HepG2 (cell line): Measurements from ENCODE around the gene FAM76A. TPM values are rescaled to one million over a fixed set of nuclear protein-coding genes. Genes with fewer than 3 reads are reported as not detected.

ENCODE experiments used
- ARID2 ChIP-seq: sonication (generic); formaldehyde crosslinking; IDR thresholded peaks from 2 replicates; pipeline ENCODE4 v1.8.1; 2022; ENCODE audit warnings: mild to moderate bottlenecking, missing genetic modification reagents, borderline replicate concordance
- ARID5B ChIP-seq: IDR thresholded peaks from 2 replicates; pipeline ENCODE4 v1.4.0; 2020; ENCODE audit warnings: mild to moderate bottlenecking, missing genetic modification reagents
- CBX5 ChIP-seq: sonication (generic); formaldehyde crosslinking; IDR thresholded peaks from 2 replicates; pipeline ENCODE4 v1.4.0; 2020; ENCODE audit warnings: missing genetic modification reagents, borderline replicate concordance
- EZH2 ChIP-seq: conservative IDR thresholded peaks from 2 replicates; pipeline ENCODE4 v1.6.1; 2012; ENCODE audit warnings: mild to moderate bottlenecking, low read depth, low read length, moderate library complexity
- GRHL1 ChIP-seq: sonication (generic); formaldehyde crosslinking; conservative IDR thresholded peaks from 2 replicates; pipeline ENCODE4 v1.8.0; 2022; ENCODE audit warnings: missing genetic modification reagents
- KMT2B ChIP-seq: IDR thresholded peaks from 2 replicates; pipeline ENCODE4 v1.6.1; 2016; ENCODE audit warnings: missing genetic modification reagents, missing compliant biosample characterization
- NRL ChIP-seq: sonication (generic); formaldehyde crosslinking; IDR thresholded peaks from 2 replicates; pipeline ENCODE4 v1.5.0; 2020; ENCODE audit warnings: missing genetic modification reagents, mild to moderate bottlenecking, moderate library complexity, borderline replicate concordance
- PCBP2 ChIP-seq: fragments of 200-400 bp; formaldehyde crosslinking; optimal IDR thresholded peaks from 2 replicates; pipeline ENCODE3; 2018; ENCODE audit warnings: low read length, low read depth; ENCODE audit not compliant: poor library complexity, severe bottlenecking
- POLR2AphosphoS2 ChIP-seq: IDR thresholded peaks from 2 replicates; pipeline ENCODE4 v1.6.1; 2011; ENCODE audit warnings: low read depth, low read length, improper control_type of control experiment
- RARG ChIP-seq: sonication (generic); formaldehyde crosslinking; IDR thresholded peaks from 2 replicates; pipeline ENCODE4 v1.4.0; 2020; ENCODE audit warnings: low read depth, mild to moderate bottlenecking, missing genetic modification reagents
- REL ChIP-seq: sonication (generic); formaldehyde crosslinking; conservative IDR thresholded peaks from 2 replicates; pipeline ENCODE4 v1.8.0; 2022; ENCODE audit warnings: mild to moderate bottlenecking, missing genetic modification reagents, moderate library complexity
- SAFB2 ChIP-seq: sonication (generic); formaldehyde crosslinking; IDR thresholded peaks from 2 replicates; pipeline ENCODE4 v1.5.1; 2020; ENCODE audit warnings: missing genetic modification reagents, low read depth, mild to moderate bottlenecking, borderline replicate concordance
- ZNF260 ChIP-seq: sonication (generic); formaldehyde crosslinking; IDR thresholded peaks from 2 replicates; pipeline ENCODE4 v1.4.0; 2020; ENCODE audit warnings: missing genetic modification reagents, low read depth, mild to moderate bottlenecking, borderline replicate concordance
- ZNF276 ChIP-seq: sonication (generic); formaldehyde crosslinking; IDR thresholded peaks from 2 replicates; pipeline ENCODE4 v1.4.0; 2020; ENCODE audit warnings: mild to moderate bottlenecking, low read depth, missing genetic modification reagents
- ZNF607 ChIP-seq: sonication (generic); formaldehyde crosslinking; IDR thresholded peaks from 2 replicates; pipeline ENCODE4 v1.5.1; 2020; ENCODE audit warnings: missing genetic modification reagents, mild to moderate bottlenecking, borderline replicate concordance
- polyA plus RNA-seq, 8 experiments: library from polyadenylated mRNA; depleted of rRNA in 3 of 8; stranded (reverse) in 7 of 8; unstranded in 1 of 8; fragments of >200 nt; fragmentation: Illumina TruSeq in 4 of 8; extraction: Trizol in 4 of 8; gene quantifications; 2 replicates each; pipeline versions ENCODE4 v1.2.1 to v1.2.3, GENCODE V29; 2011 to 2016; ENCODE audit warnings: low read depth in 4 of 8, missing spikeins in 1 of 8, mixed read lengths in 1 of 8; ENCODE audit not compliant: insufficient read depth in 1 of 8
- total RNA-seq, 5 experiments: library from RNA; depleted of rRNA; stranded (reverse); fragments of >200 nt; fragmentation: Illumina TruSeq; extraction: Trizol; gene quantifications; 2 replicates each; pipeline ENCODE4 v1.2.3, GENCODE V29; 2016; ENCODE audit warnings: low read depth in 1 of 5
- TF ChIP-seq, protein P1 (sequence below): IDR thresholded peaks from 2 replicates; pipeline ENCODE4 v1.6.1; 2012; ENCODE audit warnings: low read depth, low read length, improper control_type of control experiment
- TF ChIP-seq, protein P2 (sequence below): IDR thresholded peaks from 2 replicates; pipeline ENCODE4 v1.6.1; 2018; ENCODE audit warnings: missing genetic modification reagents

The FAM76A gene
- total and polyA plus RNA-seq, 2 of the 13 experiments (the other 11 are each of a cell fraction or from before 2014, with no cell fraction given) = 4.2 to 15.7 TPM

DNA sequence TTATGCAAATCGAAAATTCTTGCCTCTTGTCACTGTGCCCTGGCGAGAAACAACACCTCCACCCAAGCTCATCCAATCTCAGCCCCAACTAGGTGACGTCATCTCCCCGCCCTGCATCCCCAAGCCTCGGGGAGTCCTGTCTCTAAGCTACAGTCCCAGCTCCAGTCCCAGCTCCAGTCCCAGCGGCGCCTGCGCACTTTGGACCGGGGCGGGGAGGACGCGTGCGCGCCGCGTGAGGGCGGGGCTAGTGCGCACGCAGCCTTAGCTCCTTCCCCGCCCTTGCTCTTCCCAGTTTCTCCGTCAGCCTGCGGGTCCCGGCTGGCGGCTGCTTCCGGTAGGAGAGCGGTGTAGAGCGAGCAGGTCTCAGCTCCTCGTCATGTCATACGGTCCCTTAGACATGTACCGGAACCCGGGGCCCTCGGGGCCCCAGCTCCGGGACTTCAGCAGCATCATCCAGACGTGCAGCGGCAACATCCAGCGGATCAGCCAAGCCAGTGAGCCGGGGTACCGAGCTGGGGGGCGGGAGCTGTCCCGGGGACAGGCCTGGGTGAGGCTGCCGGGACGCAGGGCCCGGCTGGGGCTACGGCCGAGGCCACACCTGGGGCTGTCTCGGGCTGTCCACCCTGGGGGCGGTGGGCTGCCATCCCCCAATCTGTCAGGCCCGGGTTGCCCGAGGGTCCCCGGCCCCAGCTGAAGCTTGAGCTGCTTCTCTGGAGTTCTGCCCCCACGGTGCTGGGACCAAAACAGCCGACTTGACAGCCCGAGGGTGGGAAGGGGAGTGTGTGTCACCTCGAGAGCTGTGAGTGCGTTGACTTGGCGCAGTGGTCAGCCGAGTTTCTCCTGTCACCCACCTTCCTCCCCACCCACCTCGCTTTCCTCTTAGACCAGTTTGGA is 47.4 kb downstream of the FAM76A start, which contains the start of gene STX12 (continued):
- TF ChIP-seq, protein P1, sequence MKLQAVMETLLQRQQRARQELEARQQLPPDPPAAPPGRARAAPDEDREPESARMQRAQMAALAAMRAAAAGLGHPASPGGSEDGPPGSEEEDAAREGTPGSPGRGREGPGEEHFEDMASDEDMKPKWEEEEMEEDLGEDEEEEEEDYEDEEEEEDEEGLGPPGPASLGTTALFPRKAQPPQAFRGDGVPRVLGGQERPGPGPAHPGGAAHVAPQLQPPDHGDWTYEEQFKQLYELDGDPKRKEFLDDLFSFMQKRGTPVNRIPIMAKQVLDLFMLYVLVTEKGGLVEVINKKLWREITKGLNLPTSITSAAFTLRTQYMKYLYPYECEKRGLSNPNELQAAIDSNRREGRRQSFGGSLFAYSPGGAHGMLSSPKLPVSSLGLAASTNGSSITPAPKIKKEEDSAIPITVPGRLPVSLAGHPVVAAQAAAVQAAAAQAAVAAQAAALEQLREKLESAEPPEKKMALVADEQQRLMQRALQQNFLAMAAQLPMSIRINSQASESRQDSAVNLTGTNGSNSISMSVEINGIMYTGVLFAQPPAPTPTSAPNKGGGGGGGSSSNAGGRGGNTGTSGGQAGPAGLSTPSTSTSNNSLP = no peak
- TF ChIP-seq REL (CRISPR knock-in tag) (no peak), ZNF607 (CRISPR knock-in tag) (peak; percentile 70; the same call in 1 of the 2 replicates), NRL (CRISPR knock-in tag) (peak; percentile 68; the same call in 1 of the 2 replicates), KMT2B (CRISPR knock-in tag) (peak; percentile 65), RARG (CRISPR knock-in tag) (no peak), ARID2 (CRISPR knock-in tag) (no peak), ZNF276 (CRISPR knock-in tag) (no peak), CBX5 (CRISPR knock-in tag) (no peak), SAFB2 (no peak), GRHL1 (CRISPR knock-in tag) (no peak), EZH2 (no peak), ZNF260 (no peak), POLR2AphosphoS2 (no peak), PCBP2 (no peak), ARID5B (CRISPR knock-in tag) (0 out of 2 replicates have a peak, but pooled peaks have one; percentile 7)
- TF ChIP-seq, protein P2, sequence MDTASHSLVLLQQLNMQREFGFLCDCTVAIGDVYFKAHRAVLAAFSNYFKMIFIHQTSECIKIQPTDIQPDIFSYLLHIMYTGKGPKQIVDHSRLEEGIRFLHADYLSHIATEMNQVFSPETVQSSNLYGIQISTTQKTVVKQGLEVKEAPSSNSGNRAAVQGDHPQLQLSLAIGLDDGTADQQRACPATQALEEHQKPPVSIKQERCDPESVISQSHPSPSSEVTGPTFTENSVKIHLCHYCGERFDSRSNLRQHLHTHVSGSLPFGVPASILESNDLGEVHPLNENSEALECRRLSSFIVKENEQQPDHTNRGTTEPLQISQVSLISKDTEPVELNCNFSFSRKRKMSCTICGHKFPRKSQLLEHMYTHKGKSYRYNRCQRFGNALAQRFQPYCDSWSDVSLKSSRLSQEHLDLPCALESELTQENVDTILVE (CRISPR knock-in tag) = peak; percentile 84; the same call in 1 of the 2 replicates
